ENCODE results near the gene FBF1. TPM values are rescaled to one million over a fixed set of nuclear protein-coding genes. Genes with fewer than 3 reads are reported as not detected.

The FBF1 gene
- total and polyA plus RNA-seq, 8 donors: 7.3 to 13.1 (median 9.0) TPM

- Histone ChIP-seq H3K4me3 (no peak overlapping the region), H3K4me1 (peaks cover 20 to 38% of the 10 kb centered on the region in 2 donors), H3K27me3 (no peaks in the 10 kb centered on the region), H3K9me3 (no peaks in the 10 kb centered on the region), H3K36me3 (peaks cover 0 to 52% of the 10 kb centered on the region in 2 donors), H3K27ac (no peak overlapping the region)
- no peak for TF ChIP-seq CTCF (IDR thresholded peaks at IDR 0.05)
- intact Hi-C loops (cut with DNase I): loop anchor here in 1 of 2 donors (10.0 kb wide), 1 partner anchor 124 kb away; a partner anchor contains a TSS
- ATAC-seq: no peak
- peak in 1 of 4 donors; percentile 58 for DNase-seq
Measured at GRCh38 chr17:75898791-75899190, 42.1 kb downstream of the FBF1 start.

GRCh38 chr17:75898065-75898464, 42.8 kb downstream of the FBF1 start:
- H3K27ac ChIP-seq: no peak overlapping the region
- peak in 1 of 4 donors; percentile 66 for DNase-seq
- intact Hi-C loops (cut with DNase I): loop anchor here in 1 of 2 donors (10.0 kb wide), 1 partner anchor 123 kb away; a partner anchor contains a TSS
- H3K9me3 ChIP-seq: no peaks in the 10 kb centered on the region
- H3K27me3 ChIP-seq: no peaks in the 10 kb centered on the region
- H3K4me3 ChIP-seq: no peak overlapping the region
- ATAC-seq: no peak
- peaks cover 17 to 30% of the 10 kb centered on the region in 2 donors for H3K4me1 ChIP-seq
- TF ChIP-seq CTCF (IDR thresholded peaks at IDR 0.05): no peak
- H3K36me3 ChIP-seq: peaks cover 0 to 54% of the 10 kb centered on the region in 2 donors

- TF ChIP-seq CTCF (IDR thresholded peaks at IDR 0.05): no peak
- peak overlapping the region; percentile 67 to 68 for H3K4me3 ChIP-seq
- H3K4me1 ChIP-seq: peaks cover 17 to 28% of the 10 kb centered on the region in 2 donors
- no peaks in the 10 kb centered on the region for H3K27me3 ChIP-seq
- intact Hi-C loops (cut with DNase I): loop anchor here in 1 of 2 donors (10.0 kb wide), 1 partner anchor 123 kb away; a partner anchor contains a TSS
- peak overlapping the region; percentile 92 to 94 for H3K27ac ChIP-seq
- peak in 1 of 4 donors; percentile 37 for DNase-seq
- peaks cover 0 to 55% of the 10 kb centered on the region in 2 donors for H3K36me3 ChIP-seq
- ATAC-seq: no peak
- no peaks in the 10 kb centered on the region for H3K9me3 ChIP-seq
Measured at GRCh38 chr17:75897160-75898019, 43.5 kb downstream of the FBF1 start.

- peaks cover 0 to 55% of the 10 kb centered on the region in 2 donors for H3K36me3 ChIP-seq
- H3K27me3 ChIP-seq: no peaks in the 10 kb centered on the region
- peak in 1 of 2 donors; percentile 20 for TF ChIP-seq CTCF (IDR thresholded peaks at IDR 0.05)
- ATAC-seq (peak; percentile 88), DNase-seq (peak; percentile 79 to 96 (median 89))
- intact Hi-C loops (cut with DNase I): loop anchor here in 1 of 2 donors (10.0 kb wide), 1 partner anchor 122 kb away; a partner anchor contains a TSS
- peak within 1 kb of the TSS; percentile 67 to 68 for H3K4me3 ChIP-seq
- H3K4me1 ChIP-seq: peaks cover 17 to 28% of the 10 kb centered on the region in 2 donors
- peak within 1 kb of the TSS; percentile 92 to 94 for H3K27ac ChIP-seq
- no peaks in the 10 kb centered on the region for H3K9me3 ChIP-seq
Measured at GRCh38 chr17:75896415-75897159, 44.3 kb downstream of the FBF1 start, which contains the start of gene TRIM65. Gene TRIM65 (minus strand): TSS chr17:75896951. CDS start chr17:75896937, 14 bp downstream.
